Glutamatergic neuron (in vitro differentiated cells): Measurements from ENCODE around the gene ACOXL. TPM values are rescaled to one million over a fixed set of nuclear protein-coding genes. Genes with fewer than 3 reads are reported as not detected.

Source experiments
- DNase-seq: peaks from one replicate; pipeline ENCODE4 v3.0.0; 2022
- H3K27ac Mint-ChIP-seq: one replicate; pipeline ENCODE4 v1.8.0; 2020; ENCODE audit warnings: mild to moderate bottlenecking, mixed read lengths, inconsistent platforms; ENCODE audit not compliant: unreplicated experiment
- H3K27me3 Mint-ChIP-seq: one replicate; pipeline ENCODE4 v1.8.0; 2020; ENCODE audit warnings: mild to moderate bottlenecking, moderate library complexity, mixed read lengths, inconsistent platforms; ENCODE audit not compliant: unreplicated experiment
- H3K36me3 Mint-ChIP-seq: one replicate; pipeline ENCODE4 v1.8.0; 2020; ENCODE audit warnings: mild to moderate bottlenecking, mixed read lengths, inconsistent platforms; ENCODE audit not compliant: unreplicated experiment
- H3K4me1 Mint-ChIP-seq: one replicate; pipeline ENCODE4 v1.8.0; 2020; ENCODE audit warnings: mild to moderate bottlenecking, low read depth, mixed read lengths, inconsistent platforms; ENCODE audit not compliant: unreplicated experiment
- H3K4me3 Mint-ChIP-seq: one replicate; pipeline ENCODE4 v1.8.0; 2020; ENCODE audit warnings: mild to moderate bottlenecking, mixed read lengths, inconsistent platforms; ENCODE audit not compliant: unreplicated experiment
- H3K9me3 Mint-ChIP-seq: one replicate; pipeline ENCODE4 v1.8.0; 2020; ENCODE audit warnings: mild to moderate bottlenecking, moderate library complexity, mixed read lengths, inconsistent platforms; ENCODE audit not compliant: unreplicated experiment
- total RNA-seq: library from RNA; stranded (reverse); fragmentation: NEBNext Ultra II Directional; extraction: Animal tissue kit (Norgen Biotek cat#: 25700); gene quantifications from one replicate; pipeline ENCODE4 v1.2.1, GENCODE V29; 2021; ENCODE audit not compliant: unreplicated experiment
- TF ChIP-seq, protein P1 (sequence below): fragments of 200-600 bp; sonication (generic); IDR thresholded peaks from one replicate; pipeline ENCODE4 v1.5.0; 2021; ENCODE audit not compliant: partially characterized antibody, unreplicated experiment

The ACOXL gene
- total RNA-seq, 1 donor from 2014 or later, result 1.4 TPM

DNA sequence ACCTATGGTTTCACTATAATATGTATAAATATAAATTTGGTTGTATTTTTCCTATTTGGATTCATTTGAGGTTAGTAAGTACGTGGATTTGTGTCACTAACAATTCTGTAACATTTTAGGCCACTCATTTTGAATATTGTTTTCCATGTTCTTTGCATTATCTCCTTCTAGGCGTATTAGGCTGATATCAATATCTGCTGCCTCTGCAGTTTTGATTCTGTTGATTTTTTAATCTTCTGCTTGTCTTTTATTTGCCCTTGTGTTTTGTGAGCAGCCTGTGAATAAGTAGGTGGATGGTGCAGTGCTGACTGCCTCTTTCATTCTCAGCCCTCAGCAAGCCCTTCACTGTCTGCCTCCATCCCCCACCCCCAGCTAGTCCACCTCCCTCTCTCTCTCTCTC, 222.7 kb downstream of the ACOXL start:
- TF ChIP-seq, protein P1, sequence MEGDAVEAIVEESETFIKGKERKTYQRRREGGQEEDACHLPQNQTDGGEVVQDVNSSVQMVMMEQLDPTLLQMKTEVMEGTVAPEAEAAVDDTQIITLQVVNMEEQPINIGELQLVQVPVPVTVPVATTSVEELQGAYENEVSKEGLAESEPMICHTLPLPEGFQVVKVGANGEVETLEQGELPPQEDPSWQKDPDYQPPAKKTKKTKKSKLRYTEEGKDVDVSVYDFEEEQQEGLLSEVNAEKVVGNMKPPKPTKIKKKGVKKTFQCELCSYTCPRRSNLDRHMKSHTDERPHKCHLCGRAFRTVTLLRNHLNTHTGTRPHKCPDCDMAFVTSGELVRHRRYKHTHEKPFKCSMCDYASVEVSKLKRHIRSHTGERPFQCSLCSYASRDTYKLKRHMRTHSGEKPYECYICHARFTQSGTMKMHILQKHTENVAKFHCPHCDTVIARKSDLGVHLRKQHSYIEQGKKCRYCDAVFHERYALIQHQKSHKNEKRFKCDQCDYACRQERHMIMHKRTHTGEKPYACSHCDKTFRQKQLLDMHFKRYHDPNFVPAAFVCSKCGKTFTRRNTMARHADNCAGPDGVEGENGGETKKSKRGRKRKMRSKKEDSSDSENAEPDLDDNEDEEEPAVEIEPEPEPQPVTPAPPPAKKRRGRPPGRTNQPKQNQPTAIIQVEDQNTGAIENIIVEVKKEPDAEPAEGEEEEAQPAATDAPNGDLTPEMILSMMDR, result no peak
- H3K4me1 Mint-ChIP-seq, result peaks cover 4% of the 10 kb centered on the region

DNA sequence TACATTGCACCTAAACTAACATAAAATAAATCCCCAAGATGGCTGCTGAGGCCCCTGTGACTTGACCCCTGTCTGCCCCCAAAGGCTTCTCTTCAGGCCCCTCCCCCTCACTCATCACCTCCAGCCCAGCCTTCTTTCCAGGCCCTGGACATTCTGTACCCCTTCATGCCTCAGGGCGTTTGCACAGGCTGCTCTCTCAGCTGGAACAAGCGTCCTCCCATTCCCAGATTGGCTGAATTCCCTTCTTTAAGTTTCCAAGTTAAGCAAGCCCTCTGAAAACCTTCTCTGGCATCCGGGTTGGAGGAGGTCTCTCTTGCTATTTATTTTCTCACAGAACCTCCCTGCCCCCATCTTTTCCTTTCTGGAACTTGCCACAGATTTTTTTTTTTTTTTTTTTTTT, 223.2 kb downstream of the ACOXL start:
- no peak for DNase-seq

More for the DNA sequence above, 222.7 kb downstream of the ACOXL start:
- Mint-ChIP-seq H3K9me3 (peaks cover 1% of the 10 kb centered on the region), H3K4me3 (no peak overlapping the region), H3K36me3 (no peaks in the 10 kb centered on the region), H3K27ac (no peak overlapping the region), H3K27me3 (no peaks in the 10 kb centered on the region)
- no peak for DNase-seq

DNA sequence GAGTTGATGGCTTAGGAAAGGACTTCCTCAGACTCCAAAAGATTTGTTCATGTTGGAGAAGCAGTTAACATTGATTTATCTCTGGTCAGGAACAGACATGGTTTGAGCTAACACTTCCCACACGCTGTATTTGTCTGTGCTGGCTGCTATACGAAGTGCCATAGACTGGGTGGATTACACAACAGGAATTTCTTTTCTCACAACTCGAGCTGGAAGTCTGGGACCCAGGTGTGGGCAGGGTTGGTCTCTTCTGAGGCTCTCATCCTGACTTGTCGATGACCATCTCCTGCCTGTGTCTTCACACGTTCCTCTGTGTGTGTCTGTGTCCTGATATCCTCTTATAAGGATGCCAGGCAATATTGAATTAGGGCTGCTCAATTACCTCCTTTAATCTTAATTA, 224.9 kb downstream of the ACOXL start:
- H3K9me3 Mint-ChIP-seq, result peaks cover 4% of the 10 kb centered on the region
- no peak for DNase-seq
- no peaks in the 10 kb centered on the region for H3K27me3 Mint-ChIP-seq
- TF ChIP-seq, protein P1, result no peak
- peaks cover 5% of the 10 kb centered on the region for H3K36me3 Mint-ChIP-seq
- no peak overlapping the region for H3K4me3 Mint-ChIP-seq
- H3K27ac Mint-ChIP-seq, result no peak overlapping the region
- peaks cover 4% of the 10 kb centered on the region for H3K4me1 Mint-ChIP-seq

More for the DNA sequence above, 223.2 kb downstream of the ACOXL start:
- H3K36me3 Mint-ChIP-seq, result peaks cover 4% of the 10 kb centered on the region
- TF ChIP-seq, protein P1, result no peak
- no peak overlapping the region for H3K4me3 Mint-ChIP-seq
- no peaks in the 10 kb centered on the region for H3K27me3 Mint-ChIP-seq
- peaks cover 4% of the 10 kb centered on the region for H3K4me1 Mint-ChIP-seq
- peaks cover 4% of the 10 kb centered on the region for H3K9me3 Mint-ChIP-seq
- no peak overlapping the region for H3K27ac Mint-ChIP-seq

DNA sequence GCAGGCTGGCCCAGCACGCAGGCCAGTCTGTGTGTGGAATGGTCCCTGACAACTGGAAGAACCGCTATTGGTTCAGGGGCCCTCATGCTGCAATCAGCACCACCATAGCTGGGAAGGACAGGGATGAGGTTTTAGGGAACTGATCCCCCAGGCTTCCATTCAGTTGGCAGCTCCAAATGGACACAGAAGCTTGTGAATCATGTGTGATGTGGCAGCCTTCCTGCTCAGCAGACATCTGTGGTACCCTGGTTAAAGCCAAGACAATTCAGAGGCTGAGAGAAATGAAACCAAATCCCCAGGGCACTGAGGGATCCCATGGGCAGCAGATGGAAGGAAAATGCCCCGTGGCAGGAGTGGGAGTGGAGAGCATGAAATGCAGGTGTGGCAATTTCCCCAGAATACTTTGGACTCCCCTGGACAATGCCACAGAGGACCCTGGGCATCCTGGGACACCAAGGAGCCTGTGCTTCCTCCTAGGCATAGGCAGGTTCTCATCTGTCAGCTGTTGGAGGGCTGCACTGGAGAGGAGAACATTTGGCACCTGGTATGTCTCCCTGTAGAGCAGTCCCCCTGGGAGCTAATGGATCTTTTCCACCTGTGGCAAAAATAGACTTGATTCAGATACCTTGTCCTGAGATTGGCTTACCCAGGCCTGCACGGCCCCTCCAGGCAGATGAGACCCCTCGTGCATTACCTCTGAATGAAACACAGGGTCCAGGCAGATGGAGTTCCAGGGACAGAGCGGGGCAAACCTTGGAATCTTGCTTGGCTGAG, 226.2 kb downstream of the ACOXL start:
- peaks cover 4% of the 10 kb centered on the region for H3K4me1 Mint-ChIP-seq
- H3K9me3 Mint-ChIP-seq, result peaks cover 4% of the 10 kb centered on the region
- no peak overlapping the region for H3K27ac Mint-ChIP-seq
- H3K4me3 Mint-ChIP-seq, result no peak overlapping the region
- no peaks in the 10 kb centered on the region for H3K27me3 Mint-ChIP-seq
- DNase-seq, result no peak
- H3K36me3 Mint-ChIP-seq, result peaks cover 5% of the 10 kb centered on the region
- TF ChIP-seq, protein P1, result no peak

DNA sequence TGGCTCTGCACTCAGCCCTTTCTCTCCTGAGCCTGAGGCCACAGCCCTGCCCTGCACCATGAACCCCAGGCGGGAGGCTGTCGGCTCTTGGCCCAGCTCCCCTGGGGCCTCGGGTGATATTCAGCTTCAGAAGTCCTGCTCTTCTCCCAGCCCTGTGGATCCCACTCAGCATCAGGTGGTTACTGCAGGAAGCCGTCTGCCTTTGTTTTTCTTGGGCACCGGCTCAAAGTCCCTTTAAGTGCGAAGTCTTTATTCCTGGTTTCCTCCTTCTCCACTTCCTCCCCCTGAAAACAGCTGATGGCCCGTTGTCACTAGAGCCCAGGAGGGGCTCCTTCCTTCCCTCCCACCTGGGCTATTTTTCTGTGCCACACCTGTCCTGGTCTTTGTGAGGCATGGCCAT, 226.8 kb downstream of the ACOXL start:
- Mint-ChIP-seq H3K27me3 (no peaks in the 10 kb centered on the region), H3K9me3 (peaks cover 4% of the 10 kb centered on the region), H3K4me1 (peaks cover 4% of the 10 kb centered on the region), H3K27ac (no peak overlapping the region), H3K36me3 (peaks cover 5% of the 10 kb centered on the region), H3K4me3 (no peak overlapping the region)
- no peak for DNase-seq
- TF ChIP-seq, protein P1, result no peak
